GM08714 (cell line): ENCODE measurements around the gene KIAA1755.

Experiments
- H3K4me3 ChIP-seq: fragments of 200-500 bp; sonication (Bioruptor generic); 2 replicates; pipeline ENCODE4 v1.5.1; 2014; ENCODE audit warnings: mild to moderate bottlenecking, low read length, inconsistent platforms
- ZNF274 ChIP-seq: IDR thresholded peaks from 2 replicates; pipeline ENCODE4 v1.6.1; 2012; ENCODE audit warnings: mild to moderate bottlenecking, low read depth, low read length

Gene KIAA1755

GRCh38 chr20:38195521-38195920 lies 65.0 kb downstream of the KIAA1755 start:
- no peak for TF ChIP-seq ZNF274
- H3K4me3 ChIP-seq: no peak overlapping the region

DNA sequence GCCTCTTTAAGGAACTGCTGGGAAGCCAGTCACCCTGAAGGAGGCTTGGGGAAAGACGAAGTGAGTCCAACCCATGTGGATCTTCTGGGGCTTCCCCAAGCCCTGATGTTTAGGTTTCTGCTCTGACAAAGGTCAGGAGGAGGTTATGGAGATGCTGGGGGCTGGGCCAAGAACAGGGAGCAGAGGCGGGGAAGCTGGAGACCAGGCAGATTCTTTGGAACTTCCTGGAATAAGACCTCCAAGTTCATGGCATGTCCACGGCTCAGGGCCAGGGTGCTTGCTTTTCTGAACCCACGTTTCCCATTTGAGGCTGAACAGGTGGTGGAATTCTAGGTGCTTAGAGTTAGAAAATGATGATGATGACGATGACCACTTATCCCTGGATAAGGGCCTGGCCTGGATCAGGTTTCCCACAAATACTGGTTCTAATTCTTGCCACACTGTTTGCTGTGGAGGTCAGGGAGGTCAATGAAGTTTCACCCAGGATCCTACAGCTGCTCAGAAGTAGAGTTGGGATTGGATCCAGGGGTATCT lies 65.5 kb downstream of the KIAA1755 start:
- TF ChIP-seq ZNF274: no peak
- no peak overlapping the region for H3K4me3 ChIP-seq

- no peak for TF ChIP-seq ZNF274
- no peak overlapping the region for H3K4me3 ChIP-seq
These were observed 66.9 kb downstream of the KIAA1755 start for GRCh38 chr20:38193586-38194105.

GRCh38 chr20:38192323-38192885 lies 68.1 kb downstream of the KIAA1755 start:
- no peak for TF ChIP-seq ZNF274
- no peak overlapping the region for H3K4me3 ChIP-seq

- no peak for TF ChIP-seq ZNF274
These were observed 68.9 kb downstream of the KIAA1755 start for GRCh38 chr20:38191654-38192053.

GRCh38 chr20:38190936-38191371 lies 69.6 kb downstream of the KIAA1755 start:
- no peak for TF ChIP-seq ZNF274
- no peak overlapping the region for H3K4me3 ChIP-seq

More at GRCh38 chr20:38191654-38192053, 68.9 kb downstream of the KIAA1755 start:
- no peak overlapping the region for H3K4me3 ChIP-seq

GRCh38 chr20:38190166-38190565 lies 70.4 kb downstream of the KIAA1755 start:
- no peak for TF ChIP-seq ZNF274
- H3K4me3 ChIP-seq: no peak overlapping the region

- no peak overlapping the region for H3K4me3 ChIP-seq
- TF ChIP-seq ZNF274: no peak
These were observed 73.0 kb downstream of the KIAA1755 start for GRCh38 chr20:38187517-38187916.

GRCh38 chr20:38186788-38187221 lies 73.7 kb downstream of the KIAA1755 start:
- no peak overlapping the region for H3K4me3 ChIP-seq
- no peak for TF ChIP-seq ZNF274

DNA sequence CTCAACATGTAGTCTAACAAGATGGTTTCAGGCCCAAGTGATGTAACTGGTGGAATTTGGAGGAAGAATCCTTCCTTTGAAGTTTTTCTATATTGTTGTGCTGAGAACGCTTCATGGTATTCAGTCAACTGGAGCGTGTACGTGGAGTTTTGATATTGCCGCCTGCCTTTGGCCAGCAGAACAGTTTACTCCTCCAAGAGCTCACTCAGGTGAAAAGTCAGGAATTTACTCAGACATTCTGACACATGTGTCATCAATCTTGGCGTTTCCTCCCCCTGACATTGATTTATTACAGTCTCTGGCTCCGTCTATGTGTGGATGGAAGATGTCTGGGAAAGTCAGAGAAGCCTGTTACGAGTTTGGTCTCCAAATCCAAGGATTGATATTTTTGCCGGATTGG lies 76.4 kb downstream of the KIAA1755 start:
- no peak for TF ChIP-seq ZNF274

GRCh38 chr20:38181971-38182370 lies 78.6 kb downstream of the KIAA1755 start:
- TF ChIP-seq ZNF274: no peak
- H3K4me3 ChIP-seq: no peak overlapping the region

More for the DNA sequence above, 76.4 kb downstream of the KIAA1755 start:
- H3K4me3 ChIP-seq: no peak overlapping the region

- H3K4me3 ChIP-seq: no peak overlapping the region
- TF ChIP-seq ZNF274: no peak
These were observed 79.2 kb downstream of the KIAA1755 start for GRCh38 chr20:38181207-38181801.

DNA sequence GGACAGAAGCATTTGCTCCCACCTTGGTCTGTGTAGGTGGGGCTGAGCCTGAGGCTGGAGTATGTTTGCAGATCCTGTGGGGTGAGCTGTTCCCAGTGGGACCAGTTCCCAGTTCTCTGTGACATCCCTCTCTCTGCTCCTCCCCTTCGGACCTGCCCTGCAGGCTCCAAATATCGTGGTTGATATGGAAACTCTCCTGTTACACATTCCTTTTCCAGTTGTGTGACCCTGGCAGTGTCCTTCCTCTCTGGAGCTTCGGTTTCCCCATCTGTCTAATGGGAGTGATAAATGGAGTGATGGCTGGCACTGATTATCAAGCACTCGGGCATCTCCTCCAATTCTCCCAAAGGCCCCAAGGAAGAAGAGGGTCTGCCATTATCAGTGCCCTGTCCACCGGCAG lies 79.8 kb downstream of the KIAA1755 start:
- no peak for TF ChIP-seq ZNF274
- H3K4me3 ChIP-seq: no peak overlapping the region

DNA sequence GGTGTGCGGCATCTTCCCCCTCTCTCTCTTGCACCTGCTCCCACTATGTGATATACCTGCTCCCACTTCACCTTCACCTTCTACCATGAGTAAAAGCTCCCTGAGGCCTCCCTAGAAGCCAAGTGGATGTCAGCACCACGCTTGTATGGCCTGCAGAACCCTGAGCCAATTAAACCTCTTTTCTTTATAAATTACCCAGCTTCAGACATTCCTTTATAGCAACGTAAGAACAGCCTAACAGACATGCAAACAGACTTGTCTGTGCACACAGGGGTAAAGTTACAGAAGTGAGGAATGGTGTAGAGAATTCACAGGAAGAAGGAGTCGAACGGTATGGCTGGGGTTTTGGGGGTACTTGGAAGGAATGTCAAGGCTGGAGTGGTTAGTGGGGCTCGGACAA lies 80.7 kb downstream of the KIAA1755 start:
- TF ChIP-seq ZNF274: no peak
- H3K4me3 ChIP-seq: no peak overlapping the region

- no peak for TF ChIP-seq ZNF274
- no peak overlapping the region for H3K4me3 ChIP-seq
These were observed 82.0 kb downstream of the KIAA1755 start for GRCh38 chr20:38178581-38178980.
